ENCODE results near the gene ARSA. TPM values are rescaled to one million over a fixed set of nuclear protein-coding genes. Genes with fewer than 3 reads are reported as not detected.

The ARSA gene
- total RNA-seq, 1 experiment from 2014 or later, result 16.4 TPM

GRCh38 chr22:50675553-50676179 is 47.7 kb upstream of the ARSA start:
- Histone ChIP-seq H3K9me3 (ENCODE audit: control insufficient read depth in 1 of 2, insufficient read depth in 1 of 2, low read depth in 1 of 2, low read length in 2 of 2) (no peaks in the 10 kb centered on the region), H3K4me1 (ENCODE audit: control insufficient read depth in 1 of 2, insufficient read depth in 2 of 2, low read length in 2 of 2) (peaks cover 0 to 21% of the 10 kb centered on the region in 2 experiments; a peak in 3 of 4 replicates), H3K27me3 (ENCODE audit: insufficient read depth, low read length) (no peaks in the 10 kb centered on the region), H3K4me3 (replicated peaks in 1 of 2; ENCODE audit: low read depth in 1 of 2, low read length in 2 of 2) (peak overlapping the region; percentile 56 to 82), H3K27ac (ENCODE audit: low read depth, low read length) (peak overlapping the region; percentile 81), H3K79me2 (ENCODE audit: insufficient read depth, low read length) (peaks cover 5% of the 10 kb centered on the region; the same call in 1 of the 2 replicates), H3K9me2 (ENCODE audit: insufficient read depth) (no peaks in the 10 kb centered on the region), H3K4me2 (ENCODE audit: low read length) (peak overlapping the region; percentile 95), H3K9ac (ENCODE audit: low read length) (peak overlapping the region; percentile 64), H2AFZ (ENCODE audit: low read depth, low read length, poor library complexity, severe bottlenecking) (no peak overlapping the region), H4K20me1 (ENCODE audit: insufficient read depth) (no peaks in the 10 kb centered on the region), H3K36me3 (ENCODE audit: control insufficient read depth in 1 of 2, insufficient read depth in 2 of 2, low read length in 2 of 2) (no peaks in the 10 kb centered on the region)
- no TSS peak for BruUV-seq (replicated peaks)
- TF ChIP-seq ZNF274 (IDR thresholded peaks at IDR 0.05; ENCODE audit: low read depth, low read length) (no peak), EZH2phosphoT487 (IDR thresholded peaks at IDR 0.05; ENCODE audit: borderline replicate concordance) (no peak), CBX3 (IDR thresholded peaks at IDR 0.05; ENCODE audit: low read depth) (no peak), JUND (IDR thresholded peaks at IDR 0.05) (no peak), SP1 (IDR thresholded peaks at IDR 0.05; ENCODE audit: low read depth) (no peak), FOSL1 (IDR thresholded peaks at IDR 0.05; ENCODE audit: low read depth) (no peak), CEBPB (IDR thresholded peaks at IDR 0.05; ENCODE audit: low read depth) (no peak)
- POLR2A ChIA-PET, result no interaction called here
- RAD21 ChIA-PET (ENCODE audit: low non-redundant PET in 1 of 2, low total read pairs in 2 of 2, uncharacterized antibody in 2 of 2, unreplicated experiment in 2 of 2), result no interaction called here
- DNase-seq (ENCODE audit: low read depth, low spot score) (no peak), ATAC-seq (no peak)
- intact Hi-C loops (cut with micrococcal nuclease), result no loop called here
- CTCF ChIA-PET, result no interaction called here

- no peaks in the 10 kb centered on the region for H4K20me1 ChIP-seq (ENCODE audit: insufficient read depth)
- ChIA-PET RAD21 (ENCODE audit: low non-redundant PET in 1 of 2, low total read pairs in 2 of 2, uncharacterized antibody in 2 of 2, unreplicated experiment in 2 of 2) (no interaction called here), CTCF (no interaction called here), POLR2A (no interaction called here)
- no peaks in the 10 kb centered on the region for H3K9me2 ChIP-seq (ENCODE audit: insufficient read depth)
- H3K79me2 ChIP-seq (ENCODE audit: insufficient read depth, low read length), result peaks cover 5% of the 10 kb centered on the region; the same call in 1 of the 2 replicates
- H3K4me2 ChIP-seq (ENCODE audit: low read length), result peak overlapping the region; percentile 95
- H3K4me1 ChIP-seq (ENCODE audit: control insufficient read depth in 1 of 2, insufficient read depth in 2 of 2, low read length in 2 of 2), result peaks cover 0 to 25% of the 10 kb centered on the region in 2 experiments; a peak in 3 of 4 replicates
- H3K27ac ChIP-seq (ENCODE audit: low read depth, low read length), result peak overlapping the region; percentile 81
- H3K36me3 ChIP-seq (ENCODE audit: control insufficient read depth in 1 of 2, insufficient read depth in 2 of 2, low read length in 2 of 2), result no peaks in the 10 kb centered on the region
- no peaks in the 10 kb centered on the region for H3K27me3 ChIP-seq (ENCODE audit: insufficient read depth, low read length)
- H3K4me3 ChIP-seq (replicated peaks in 1 of 2; ENCODE audit: low read depth in 1 of 2, low read length in 2 of 2), result peak overlapping the region; percentile 56 to 82
- ATAC-seq, result peak; percentile 89
- intact Hi-C loops (cut with micrococcal nuclease), result no loop called here
- no peaks in the 10 kb centered on the region for H3K9me3 ChIP-seq (ENCODE audit: control insufficient read depth in 1 of 2, insufficient read depth in 1 of 2, low read depth in 1 of 2, low read length in 2 of 2)
- peak overlapping the region; percentile 26 for H2AFZ ChIP-seq (ENCODE audit: low read depth, low read length, poor library complexity, severe bottlenecking)
- DNase-seq (ENCODE audit: low read depth, low spot score), result peak; percentile 61
- peak overlapping the region; percentile 64 for H3K9ac ChIP-seq (ENCODE audit: low read length)
- BruUV-seq (replicated peaks), result no TSS peak
- TF ChIP-seq ATF3 (IDR thresholded peaks at IDR 0.05) (no peak), YY1 (IDR thresholded peaks at IDR 0.05; ENCODE audit: extremely low read depth, insufficient replicate concordance, low read depth, low read length) (no peak), SIN3A (IDR thresholded peaks at IDR 0.05; ENCODE audit: low read depth) (no peak), EGR1 (IDR thresholded peaks at IDR 0.05; ENCODE audit: low read depth) (no peak), ELF1 (IDR thresholded peaks at IDR 0.05; ENCODE audit: borderline replicate concordance, low read depth) (no peak), CEBPB (IDR thresholded peaks at IDR 0.05; ENCODE audit: low read depth) (no peak), EZH2phosphoT487 (IDR thresholded peaks at IDR 0.05; ENCODE audit: borderline replicate concordance) (no peak), SRF (IDR thresholded peaks at IDR 0.05; ENCODE audit: low read depth) (no peak), SP1 (IDR thresholded peaks at IDR 0.05; ENCODE audit: low read depth) (no peak), JUND (IDR thresholded peaks at IDR 0.05) (no peak), RAD21 (IDR thresholded peaks at IDR 0.05; ENCODE audit: low read depth) (no peak), ZNF274 (IDR thresholded peaks at IDR 0.05; ENCODE audit: low read depth, low read length) (no peak), CBX3 (IDR thresholded peaks at IDR 0.05; ENCODE audit: low read depth) (no peak)
- TF ChIP-seq, protein P1, sequence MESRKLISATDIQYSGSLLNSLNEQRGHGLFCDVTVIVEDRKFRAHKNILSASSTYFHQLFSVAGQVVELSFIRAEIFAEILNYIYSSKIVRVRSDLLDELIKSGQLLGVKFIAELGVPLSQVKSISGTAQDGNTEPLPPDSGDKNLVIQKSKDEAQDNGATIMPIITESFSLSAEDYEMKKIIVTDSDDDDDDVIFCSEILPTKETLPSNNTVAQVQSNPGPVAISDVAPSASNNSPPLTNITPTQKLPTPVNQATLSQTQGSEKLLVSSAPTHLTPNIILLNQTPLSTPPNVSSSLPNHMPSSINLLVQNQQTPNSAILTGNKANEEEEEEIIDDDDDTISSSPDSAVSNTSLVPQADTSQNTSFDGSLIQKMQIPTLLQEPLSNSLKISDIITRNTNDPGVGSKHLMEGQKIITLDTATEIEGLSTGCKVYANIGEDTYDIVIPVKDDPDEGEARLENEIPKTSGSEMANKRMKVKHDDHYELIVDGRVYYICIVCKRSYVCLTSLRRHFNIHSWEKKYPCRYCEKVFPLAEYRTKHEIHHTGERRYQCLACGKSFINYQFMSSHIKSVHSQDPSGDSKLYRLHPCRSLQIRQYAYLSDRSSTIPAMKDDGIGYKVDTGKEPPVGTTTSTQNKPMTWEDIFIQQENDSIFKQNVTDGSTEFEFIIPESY (IDR thresholded peaks at IDR 0.05; ENCODE audit: extremely low read depth, insufficient replicate concordance, low read length), result no peak
- TF ChIP-seq, protein P2, sequence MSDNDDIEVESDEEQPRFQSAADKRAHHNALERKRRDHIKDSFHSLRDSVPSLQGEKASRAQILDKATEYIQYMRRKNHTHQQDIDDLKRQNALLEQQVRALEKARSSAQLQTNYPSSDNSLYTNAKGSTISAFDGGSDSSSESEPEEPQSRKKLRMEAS (IDR thresholded peaks at IDR 0.05), result peak; percentile 71
Observed at GRCh38 chr22:50674606-50675552, 46.9 kb upstream of the ARSA start.
